Skeletal muscle satellite cell (primary cell): Measurements from ENCODE around the gene RETN.

ENCODE experiments used
- H3K27me3 ChIP-seq: 2 replicates; pipeline ENCODE4 v1.7.0; 2013; ENCODE audit warnings: low read length; ENCODE audit not compliant: control insufficient read depth, insufficient read depth
- H3K36me3 ChIP-seq: 2 replicates; pipeline ENCODE4 v1.7.0; 2013; ENCODE audit warnings: mild to moderate bottlenecking, control low read depth, low read length; ENCODE audit not compliant: insufficient read depth
- H3K4me1 ChIP-seq: 2 replicates; pipeline ENCODE4 v1.7.0; 2013; ENCODE audit warnings: low read length; ENCODE audit not compliant: control insufficient read depth, insufficient read depth
- H3K4me2 ChIP-seq: 2 replicates; pipeline ENCODE4 v1.7.0; 2013; ENCODE audit warnings: mild to moderate bottlenecking, low read length
- H3K4me3 ChIP-seq: 2 replicates; pipeline ENCODE4 v1.7.0; 2013; ENCODE audit warnings: low read length
- H3K9ac ChIP-seq: 2 replicates; pipeline ENCODE4 v1.7.0; 2013; ENCODE audit warnings: mild to moderate bottlenecking, low read depth, low read length, moderate library complexity
- H3K9me3 ChIP-seq: replicated peaks from 2 replicates; pipeline ENCODE4 v1.7.0; 2013; ENCODE audit warnings: mild to moderate bottlenecking, control low read depth, low read length

The RETN gene

GRCh38 chr19:7697721-7698287 lies 29.0 kb downstream of the RETN start:
- peaks cover 23% of the 10 kb centered on the region for H3K27me3 ChIP-seq
- H3K4me2 ChIP-seq = no peak overlapping the region
- H3K9me3 ChIP-seq = no peaks in the 10 kb centered on the region
- no peaks in the 10 kb centered on the region for H3K4me1 ChIP-seq
- H3K9ac ChIP-seq = no peak overlapping the region
- no peaks in the 10 kb centered on the region for H3K36me3 ChIP-seq
- H3K4me3 ChIP-seq = no peak overlapping the region

GRCh38 chr19:7698583-7698982 lies 29.7 kb downstream of the RETN start:
- peaks cover 23% of the 10 kb centered on the region for H3K27me3 ChIP-seq
- H3K9ac ChIP-seq = no peak overlapping the region
- no peak overlapping the region for H3K4me2 ChIP-seq
- H3K4me3 ChIP-seq = no peak overlapping the region
- no peaks in the 10 kb centered on the region for H3K9me3 ChIP-seq
- no peaks in the 10 kb centered on the region for H3K36me3 ChIP-seq
- H3K4me1 ChIP-seq = no peaks in the 10 kb centered on the region

GRCh38 chr19:7699003-7699402 lies 30.2 kb downstream of the RETN start:
- H3K9ac ChIP-seq = no peak overlapping the region
- H3K4me3 ChIP-seq = no peak overlapping the region
- H3K9me3 ChIP-seq = no peaks in the 10 kb centered on the region
- H3K27me3 ChIP-seq = peaks cover 23% of the 10 kb centered on the region
- H3K36me3 ChIP-seq = no peaks in the 10 kb centered on the region
- no peak overlapping the region for H3K4me2 ChIP-seq
- H3K4me1 ChIP-seq = no peaks in the 10 kb centered on the region

- Histone ChIP-seq H3K36me3 (no peaks in the 10 kb centered on the region), H3K9ac (no peak overlapping the region), H3K4me2 (no peak overlapping the region), H3K9me3 (no peaks in the 10 kb centered on the region), H3K4me3 (no peak overlapping the region), H3K27me3 (peaks cover 23% of the 10 kb centered on the region), H3K4me1 (no peaks in the 10 kb centered on the region)
Measured at GRCh38 chr19:7699417-7700401, 30.9 kb downstream of the RETN start.

- H3K36me3 ChIP-seq = no peaks in the 10 kb centered on the region
- no peak overlapping the region for H3K9ac ChIP-seq
- no peak overlapping the region for H3K4me3 ChIP-seq
- no peaks in the 10 kb centered on the region for H3K9me3 ChIP-seq
- H3K4me1 ChIP-seq = no peaks in the 10 kb centered on the region
- peaks cover 18% of the 10 kb centered on the region for H3K27me3 ChIP-seq
- no peak overlapping the region for H3K4me2 ChIP-seq
Measured at GRCh38 chr19:7701049-7701653, 32.3 kb downstream of the RETN start.

GRCh38 chr19:7701654-7702457 lies 33.0 kb downstream of the RETN start, which contains the start of gene FCER2:
TSS of gene FCER2 (minus strand) at chr19:7702131. CDS start at chr19:7699760, 2,371 bp downstream.
- Histone ChIP-seq H3K4me1 (no peaks in the 10 kb centered on the region), H3K27me3 (peaks cover 18% of the 10 kb centered on the region), H3K9ac (no peak within 1 kb of the TSS), H3K4me3 (no peak within 1 kb of the TSS), H3K4me2 (no peak within 1 kb of the TSS), H3K36me3 (no peaks in the 10 kb centered on the region), H3K9me3 (no peaks in the 10 kb centered on the region)

GRCh38 chr19:7703332-7703731 lies 34.5 kb downstream of the RETN start:
- Histone ChIP-seq H3K27me3 (peaks cover 11% of the 10 kb centered on the region), H3K4me2 (no peak overlapping the region)

GRCh38 chr19:7704280-7705060 lies 35.6 kb downstream of the RETN start:
- no peaks in the 10 kb centered on the region for H3K9me3 ChIP-seq
- H3K4me1 ChIP-seq = no peaks in the 10 kb centered on the region
- no peaks in the 10 kb centered on the region for H3K36me3 ChIP-seq
- peaks cover 4% of the 10 kb centered on the region for H3K27me3 ChIP-seq
- no peak overlapping the region for H3K4me3 ChIP-seq
- H3K9ac ChIP-seq = no peak overlapping the region
- no peak overlapping the region for H3K4me2 ChIP-seq

More at GRCh38 chr19:7703332-7703731, 34.5 kb downstream of the RETN start:
- Histone ChIP-seq H3K4me1 (no peaks in the 10 kb centered on the region), H3K9me3 (no peaks in the 10 kb centered on the region), H3K4me3 (no peak overlapping the region), H3K9ac (no peak overlapping the region), H3K36me3 (no peaks in the 10 kb centered on the region)

GRCh38 chr19:7705387-7706187 lies 36.7 kb downstream of the RETN start:
- no peaks in the 10 kb centered on the region for H3K4me1 ChIP-seq
- no peak overlapping the region for H3K4me2 ChIP-seq
- H3K36me3 ChIP-seq = no peaks in the 10 kb centered on the region
- H3K4me3 ChIP-seq = no peak overlapping the region
- no peak overlapping the region for H3K9ac ChIP-seq
- no peaks in the 10 kb centered on the region for H3K27me3 ChIP-seq
- H3K9me3 ChIP-seq = no peaks in the 10 kb centered on the region
